ENCODE results near the gene TEAD4.
A peak's percentile ranks its signal among the peaks of the same experiment; 100 is the strongest.

TEAD4 gene

DNA sequence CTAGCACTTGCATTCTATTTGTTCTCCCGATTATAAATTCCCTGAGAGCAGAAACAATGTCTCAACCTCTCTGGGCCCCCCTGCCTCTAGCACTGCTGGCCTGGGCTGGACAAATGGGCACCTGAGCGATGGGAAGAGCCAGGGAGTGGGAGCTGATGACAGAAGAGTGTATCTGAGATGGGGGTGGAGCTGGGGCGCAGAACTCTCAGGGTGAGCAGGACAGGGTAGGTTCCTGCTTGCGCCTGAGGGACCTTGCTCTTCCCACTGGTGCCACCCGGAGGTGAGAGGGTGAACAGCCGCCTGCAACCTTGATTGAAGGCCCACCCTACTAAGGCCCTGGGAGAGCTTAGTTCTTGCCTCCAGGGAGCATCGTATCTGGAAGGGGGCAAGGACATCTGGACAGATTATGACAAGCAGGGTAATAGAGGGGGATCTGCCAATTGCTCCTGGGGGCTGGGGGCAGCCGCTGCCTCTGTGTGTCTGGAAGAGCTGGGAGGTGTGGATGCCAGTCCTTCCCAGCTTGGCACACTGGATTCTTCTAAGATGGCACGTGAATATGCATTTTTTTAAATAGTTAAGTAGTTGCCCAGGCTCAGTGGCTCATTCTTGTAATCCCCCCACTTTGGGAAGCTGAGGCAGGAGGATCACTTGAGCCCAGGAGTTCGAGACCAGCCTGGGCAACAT lies 75.0 kb downstream of the TEAD4 start:
- peak; percentile 51 for DNase-seq

DNA sequence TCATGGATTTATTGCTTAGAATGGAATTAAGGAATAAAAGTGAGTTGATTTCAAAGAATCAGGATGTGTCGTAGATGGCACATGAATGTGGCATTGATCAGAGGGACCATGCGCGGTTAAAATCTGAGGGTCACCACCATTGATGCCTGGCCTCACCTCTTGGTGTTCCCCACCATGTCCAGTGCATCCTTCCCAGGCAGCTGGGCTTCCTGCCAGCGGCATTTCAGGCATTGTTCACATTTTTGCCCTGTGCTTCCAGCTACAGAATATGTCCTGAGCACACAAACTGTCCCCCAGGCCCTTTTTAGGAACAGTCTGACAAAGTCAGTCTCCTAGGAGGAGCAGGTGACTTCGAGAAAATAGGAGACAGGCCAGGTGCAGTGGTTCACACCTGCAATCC lies 76.0 kb downstream of the TEAD4 start:
- DNase-seq = no peak

DNA sequence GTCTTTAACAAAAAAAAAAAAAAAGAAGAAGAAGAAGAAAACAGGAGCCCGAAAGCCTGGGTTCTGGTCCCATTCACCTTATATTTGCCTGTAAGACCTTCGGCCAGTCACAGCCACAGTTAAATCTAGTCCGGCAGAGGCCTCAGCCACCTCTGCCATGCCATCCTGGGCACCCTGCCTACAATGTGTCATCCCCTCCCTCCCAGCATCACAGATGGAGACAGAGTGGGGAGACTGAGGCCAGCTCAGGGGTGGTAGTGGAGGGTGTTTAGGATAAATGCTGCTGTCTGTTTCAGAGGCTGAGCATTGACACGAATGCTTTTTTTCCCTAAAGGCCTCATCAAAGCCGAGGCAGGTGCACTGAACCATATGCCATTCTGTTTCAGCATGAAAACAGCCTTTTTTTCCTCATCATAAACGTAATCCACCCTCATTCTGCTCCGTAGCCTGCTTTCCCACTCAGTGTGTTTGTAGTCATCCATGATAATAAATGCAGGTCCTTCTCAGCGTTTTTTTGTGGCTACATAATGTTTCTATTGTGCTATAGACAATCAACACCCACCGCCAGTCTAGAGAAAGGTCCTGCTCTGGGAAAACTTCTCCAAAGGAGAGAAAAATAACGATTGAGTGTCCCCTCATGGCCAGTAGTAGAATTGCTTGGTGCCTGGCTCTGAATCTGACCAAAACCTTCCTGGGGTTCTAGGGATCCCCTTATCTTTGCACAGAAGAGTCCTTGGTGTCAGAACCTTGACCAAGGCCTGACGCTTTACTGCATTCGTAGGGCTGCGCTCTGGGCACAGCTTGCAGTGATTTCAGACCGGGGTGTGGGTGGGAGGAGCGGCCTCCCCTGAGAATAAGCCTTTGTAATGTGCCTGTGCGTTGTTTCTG lies 76.9 kb downstream of the TEAD4 start:
- no peak for DNase-seq

GRCh38 chr12:3036901-3037600 lies 77.9 kb downstream of the TEAD4 start:
- DNase-seq = no peak

GRCh38 chr12:3038166-3038565 lies 79.0 kb downstream of the TEAD4 start:
- no peak for DNase-seq

- DNase-seq = no peak
Observed at GRCh38 chr12:3038926-3039510, 79.8 kb downstream of the TEAD4 start.

DNA sequence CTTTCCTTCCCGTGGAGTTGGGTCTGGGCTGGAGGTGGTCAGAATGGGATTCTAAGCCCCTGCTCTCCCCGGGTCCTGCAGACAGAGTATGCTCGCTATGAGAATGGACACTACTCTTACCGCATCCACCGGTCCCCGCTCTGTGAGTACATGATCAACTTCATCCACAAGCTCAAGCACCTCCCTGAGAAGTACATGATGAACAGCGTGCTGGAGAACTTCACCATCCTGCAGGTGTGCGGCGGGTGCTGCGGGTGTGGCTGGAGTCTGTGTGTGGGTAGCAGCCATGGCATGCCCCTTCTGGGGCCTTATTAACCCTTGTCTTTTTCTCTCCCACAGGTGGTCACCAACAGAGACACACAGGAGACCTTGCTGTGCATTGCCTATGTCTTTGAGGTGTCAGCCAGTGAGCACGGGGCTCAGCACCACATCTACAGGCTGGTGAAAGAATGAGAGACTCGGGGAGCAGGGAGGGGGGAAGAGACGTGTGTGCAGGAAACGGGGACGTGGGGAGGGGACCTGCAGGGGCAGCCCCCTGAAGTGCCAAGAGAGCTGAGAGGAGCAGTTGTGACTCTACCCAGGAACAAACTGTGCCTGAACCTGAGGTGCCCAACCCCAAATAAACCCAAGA lies 80.9 kb downstream of the TEAD4 start:
- no peak for DNase-seq

DNA sequence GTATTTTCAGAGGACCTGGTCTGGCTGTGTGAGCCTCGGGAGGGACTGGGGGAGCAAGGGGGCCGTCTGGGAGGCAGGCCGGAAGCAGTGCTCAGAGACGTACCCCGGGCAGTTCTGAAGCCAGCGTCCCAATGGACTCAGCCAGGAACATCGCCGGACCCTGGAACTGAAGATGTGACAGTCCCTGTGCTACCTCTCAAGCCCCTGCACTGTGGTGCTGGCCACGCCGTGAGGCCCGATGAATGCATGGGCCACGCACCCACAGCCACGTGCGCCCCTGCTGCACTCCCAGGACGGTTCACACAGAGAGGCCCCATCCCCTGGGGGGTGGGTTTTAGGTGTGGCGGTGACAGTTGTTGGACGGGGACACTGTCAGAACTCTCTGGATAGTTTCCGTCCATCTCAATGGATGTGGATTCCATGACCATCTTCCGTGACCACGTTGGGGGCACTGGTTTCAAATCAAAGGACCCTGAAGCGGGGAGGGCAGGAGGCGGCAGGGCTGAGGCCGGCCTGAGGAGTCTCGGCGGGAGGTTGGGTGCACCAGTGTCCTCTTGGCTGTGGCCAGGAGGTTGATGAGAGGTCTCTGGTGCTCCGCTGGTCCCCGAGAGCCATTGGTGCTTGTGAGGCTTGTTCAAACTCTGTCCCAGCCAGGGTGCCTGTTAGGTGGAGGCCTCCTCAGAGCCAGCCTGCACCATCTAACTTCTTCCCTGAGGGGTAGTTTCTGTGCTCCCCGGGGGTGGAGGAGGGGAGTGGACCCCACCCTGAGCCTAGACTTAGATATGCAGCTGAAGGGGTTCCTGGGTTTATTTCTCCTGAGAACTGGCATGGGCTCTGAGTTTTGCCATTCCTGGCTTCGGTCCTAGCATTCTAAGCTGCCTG lies 81.7 kb downstream of the TEAD4 start:
- no peak for DNase-seq

DNA sequence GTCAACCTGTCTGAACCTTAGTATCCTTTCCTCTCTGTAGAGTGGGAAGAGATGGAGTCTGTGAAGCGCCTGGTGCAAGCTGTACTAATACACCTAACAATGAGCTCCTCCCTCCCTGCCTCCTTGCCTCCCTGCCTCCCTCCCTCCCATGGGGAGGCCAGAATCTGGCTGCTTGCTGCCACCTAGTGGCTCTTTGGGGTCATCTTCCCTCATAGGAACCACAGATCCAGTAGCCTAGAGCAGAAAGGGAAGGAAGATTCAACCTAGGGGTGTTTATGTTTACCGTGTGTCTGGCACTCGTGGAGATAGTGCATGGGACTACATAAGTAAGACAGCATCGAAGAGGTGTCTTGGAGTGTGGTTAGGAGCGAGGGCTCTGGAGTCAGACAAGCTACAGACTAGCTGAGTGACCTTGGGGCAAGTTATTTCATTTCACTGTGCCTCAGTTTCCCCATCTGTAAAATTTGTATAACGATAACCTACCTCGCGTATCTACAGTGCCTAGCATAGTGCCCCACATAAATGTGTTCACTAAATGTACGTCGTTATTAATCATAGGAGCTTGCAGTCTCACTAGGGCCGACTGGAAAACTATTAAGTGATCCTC lies 82.5 kb downstream of the TEAD4 start:
- peak; percentile 69 for DNase-seq

GRCh38 chr12:3042394-3042793 lies 83.2 kb downstream of the TEAD4 start:
- DNase-seq = no peak

DNA sequence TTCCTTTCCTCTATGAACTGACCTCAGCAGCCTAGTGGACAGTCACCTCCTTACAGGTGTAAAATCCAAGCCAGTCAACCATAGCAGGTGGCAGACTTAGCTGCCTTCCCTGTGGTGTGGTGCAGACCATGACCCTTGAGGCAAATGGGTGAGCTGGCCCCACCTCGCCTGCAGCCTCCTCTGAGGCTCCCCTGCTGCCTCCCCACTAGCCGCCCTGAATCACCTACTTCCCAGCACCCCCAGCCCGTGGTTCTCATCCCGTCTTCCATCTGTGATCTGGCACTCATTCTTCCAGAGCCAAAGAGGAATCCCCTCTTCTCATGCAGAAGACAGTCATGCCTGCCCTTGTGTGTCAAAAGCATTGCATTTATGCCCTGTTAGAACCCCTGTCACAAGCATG lies 83.6 kb downstream of the TEAD4 start:
- no peak for DNase-seq

DNA sequence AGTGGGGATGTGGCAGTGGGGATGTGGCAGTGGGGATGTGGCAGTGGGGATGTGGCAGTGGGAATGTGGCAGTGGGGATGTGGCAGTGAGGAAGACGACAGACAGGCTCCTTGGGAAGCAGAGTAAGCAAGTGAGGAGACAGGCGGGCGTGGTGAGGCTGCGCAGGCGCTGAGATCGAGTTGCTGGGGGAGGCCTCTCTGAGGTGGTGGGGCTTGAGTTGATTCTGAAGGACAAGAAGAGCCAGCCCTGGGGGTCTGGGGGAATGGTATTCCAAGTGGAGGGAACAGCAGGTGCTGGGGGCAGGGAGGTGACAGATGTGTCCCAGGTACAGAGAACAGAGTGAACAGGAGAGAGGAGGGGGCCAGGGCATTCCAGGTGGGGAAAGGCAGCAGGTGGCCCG lies 84.2 kb downstream of the TEAD4 start:
- DNase-seq = no peak

DNA sequence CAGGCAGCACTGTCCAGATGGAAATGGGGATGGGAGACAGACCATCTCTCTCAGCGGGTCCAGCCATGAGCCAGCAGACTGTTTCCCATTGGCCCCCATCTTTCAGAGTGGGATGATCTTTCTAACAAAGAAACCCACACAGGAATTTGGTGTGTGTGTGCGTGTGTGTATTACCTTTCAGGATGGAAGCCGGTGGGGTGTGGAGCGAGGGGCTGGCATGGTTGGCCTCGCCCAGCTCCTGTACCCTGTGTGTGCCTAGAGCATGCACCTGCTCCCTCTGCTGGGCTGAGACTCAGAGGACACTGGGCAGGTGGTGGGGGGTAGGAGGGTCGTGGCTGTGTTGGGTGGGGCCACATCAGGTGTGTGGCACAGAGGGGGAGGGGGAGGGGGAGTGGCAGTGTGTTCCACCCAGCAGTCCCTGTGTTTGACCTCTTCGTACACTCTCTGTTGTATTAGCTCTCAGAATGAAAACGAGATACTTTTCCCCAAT lies 85.0 kb downstream of the TEAD4 start:
- no peak for DNase-seq

GRCh38 chr12:3045494-3045893 lies 86.3 kb downstream of the TEAD4 start:
- no peak for DNase-seq

DNA sequence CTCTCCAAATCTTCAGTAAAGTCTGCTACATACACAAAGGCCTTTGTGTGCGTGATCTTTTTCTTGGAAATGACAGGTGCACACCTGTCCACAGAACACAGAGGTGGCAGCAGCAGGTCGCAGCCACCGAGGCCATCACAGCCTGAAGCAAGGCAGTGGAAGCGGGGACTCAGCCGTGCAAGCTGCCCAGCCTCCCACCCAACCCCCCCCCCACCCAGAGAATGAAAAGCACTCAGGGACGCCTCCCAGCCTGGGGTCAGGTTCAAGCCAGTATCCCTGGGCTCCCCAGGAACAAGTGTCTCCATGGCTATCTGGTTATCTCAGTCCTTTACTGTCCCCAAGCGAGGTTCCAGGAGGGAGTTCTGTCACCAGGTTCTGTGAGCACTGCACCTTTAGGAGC lies 86.8 kb downstream of the TEAD4 start:
- no peak for DNase-seq

- DNase-seq = no peak
Observed at GRCh38 chr12:3046441-3047200, 87.4 kb downstream of the TEAD4 start.

- DNase-seq = no peak
Observed at GRCh38 chr12:3047961-3048360, 88.8 kb downstream of the TEAD4 start.

GRCh38 chr12:3048540-3048939 lies 89.3 kb downstream of the TEAD4 start:
- no peak for DNase-seq

- DNase-seq = no peak
Observed at GRCh38 chr12:3049176-3049575, 90.0 kb downstream of the TEAD4 start.

DNA sequence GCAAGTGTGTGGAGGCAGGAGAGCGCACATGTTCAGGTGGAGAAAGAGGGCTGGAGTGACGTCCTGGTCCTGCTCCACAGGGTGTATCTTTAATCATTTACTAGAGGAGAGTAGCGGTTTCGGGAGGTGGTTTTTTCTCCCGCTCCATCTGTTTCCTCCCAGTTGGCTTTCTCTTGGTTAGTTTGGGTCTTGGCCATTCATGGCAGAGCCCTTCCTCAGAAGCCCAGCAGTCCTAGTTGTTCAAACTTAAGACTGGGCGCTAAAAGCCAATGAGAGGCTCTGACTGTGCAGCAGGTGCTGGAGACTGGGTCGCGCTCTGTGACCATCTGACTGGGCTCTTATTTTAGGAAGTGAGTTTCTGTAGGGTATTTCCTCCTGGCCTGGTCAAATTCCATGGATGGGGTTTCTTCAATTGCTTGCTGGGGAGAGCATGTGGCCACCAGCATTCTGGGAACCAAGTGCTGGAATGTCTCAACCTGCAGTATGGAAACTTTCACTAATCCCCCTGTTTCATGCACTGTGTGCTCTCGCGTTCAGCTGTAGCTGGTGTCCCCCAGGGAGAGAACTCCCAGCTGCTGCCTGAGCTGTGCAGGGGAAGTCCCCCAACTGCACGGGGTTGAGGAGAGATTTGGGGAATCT lies 90.5 kb downstream of the TEAD4 start:
- DNase-seq = no peak

Data from NCI-H510A (cell line).